Panc1 (cell line): ENCODE data around the gene TSHZ2. TPM values are rescaled to one million over a fixed set of nuclear protein-coding genes. Genes with fewer than 3 reads are reported as not detected.

Experiments used
- ATAC-seq: fragments of 200-7000 bp; cut with Tn5 transposase; 2 replicates; pipeline ENCODE4 v1.9.1; 2020; ENCODE audit warnings: mild to moderate bottlenecking, moderate library complexity
- BruUV-seq: library from RNA; stranded (reverse); fragments of 400-500 nt; replicated peaks from 2 replicates; lab custom pipeline; 2021; lab: Mats Ljungman, UMichigan
- CTCF ChIA-PET: fragments of 300-600 bp; sonication (Branson Sonifier 250); formaldehyde crosslinking; loops from one replicate; lab custom pipeline; 2022; ENCODE audit warnings: antibody characterized with exemption; lab: Charles Lee
- POLR2A ChIA-PET: fragments of 300-600 bp; sonication (Branson Sonifier 250); formaldehyde crosslinking; loops from one replicate; lab custom pipeline; 2022; ENCODE audit warnings: antibody characterized with exemption; lab: Charles Lee
- DNase-seq: peaks from one replicate; pipeline ENCODE4 v3.0.0-alpha.2; 2010; ENCODE audit warnings: low read depth, low spot score
- H3K27ac ChIP-seq: 2 replicates; pipeline ENCODE4 v1.5.1; 2011; ENCODE audit warnings: mild to moderate bottlenecking, low read length, inconsistent platforms
- H3K27me3 ChIP-seq: fragments of 200-500 bp; sonication (Bioruptor generic); 2 replicates; pipeline ENCODE4 v1.6.0; 2014; ENCODE audit warnings: low read length, inconsistent platforms; ENCODE audit not compliant: control insufficient read depth, insufficient read depth
- H3K36me3 ChIP-seq: fragments of 200-500 bp; sonication (Bioruptor generic); 2 replicates; pipeline ENCODE4 v1.5.1; 2014; ENCODE audit warnings: inconsistent platforms, mild to moderate bottlenecking, low read length, moderate library complexity; ENCODE audit not compliant: control insufficient read depth, insufficient read depth
- H3K4me1 ChIP-seq: 2 replicates; pipeline ENCODE4 v1.5.1; 2011; ENCODE audit warnings: inconsistent platforms, mild to moderate bottlenecking, low read length, moderate library complexity; ENCODE audit not compliant: control insufficient read depth, insufficient read depth
- H3K4me3 ChIP-seq, 2 experiments: 2 replicates each; pipeline ENCODE4 v1.5.1; 2011 to 2012; ENCODE audit warnings: low read depth in 2 of 2, low read length in 2 of 2, mild to moderate bottlenecking in 2 of 2, inconsistent platforms in 1 of 2, moderate library complexity in 1 of 2
- H3K9me3 ChIP-seq: fragments of 200-500 bp; sonication (Bioruptor generic); 2 replicates; pipeline ENCODE4 v1.5.1; 2014; ENCODE audit warnings: low read depth, mild to moderate bottlenecking, inconsistent platforms, low read length, moderate library complexity; ENCODE audit not compliant: control insufficient read depth, insufficient read depth
- POLR2AphosphoS5 ChIP-seq: IDR thresholded peaks from 2 replicates; pipeline ENCODE4 v1.6.1; 2012; ENCODE audit warnings: mild to moderate bottlenecking, low read depth, low read length, moderate library complexity
- SIN3A ChIP-seq: IDR thresholded peaks from 2 replicates; pipeline ENCODE4 v1.6.1; 2012; ENCODE audit warnings: low read depth, mild to moderate bottlenecking, low read length, moderate library complexity, borderline replicate concordance; ENCODE audit not compliant: insufficient read depth
- TCF7L2 ChIP-seq: IDR thresholded peaks from 2 replicates; pipeline ENCODE4 v1.6.1; 2011; ENCODE audit warnings: mild to moderate bottlenecking, low read depth, low read length, inconsistent platforms
- in situ Hi-C: cut with HindIII; loops from 2 replicates; pipeline ENCODE4 v1.10.0; 2016; ENCODE audit warnings: low sequenced_read_pairs, low pct_unique_long_range_greater_than_20kb
- intact Hi-C: fragments of 100-400 bp; cut with micrococcal nuclease; formaldehyde crosslinking; loops from one replicate; pipeline ENCODE4 v1.10.0; 2022; ENCODE audit not compliant: unreplicated experiment
- total RNA-seq: library from RNA; stranded (reverse); gene quantifications from one replicate; pipeline ENCODE4 v1.2.1, GENCODE V29; 2021; ENCODE audit not compliant: unreplicated experiment
- TF ChIP-seq, protein P1 (sequence below), 2 experiments: IDR thresholded peaks; 2 replicates each; pipeline ENCODE4 v1.6.1; 2011 to 2012; ENCODE audit warnings: low read depth in 2 of 2, control low read depth in 1 of 2, low read length in 1 of 2, mild to moderate bottlenecking in 1 of 2, moderate library complexity in 1 of 2; ENCODE audit not compliant: insufficient read depth in 1 of 2
- TF ChIP-seq, protein P2 (sequence below): fragments of 450-650 bp; IDR thresholded peaks from 2 replicates; pipeline ENCODE4 v1.5.1; 2017; ENCODE audit warnings: mild to moderate bottlenecking

Gene TSHZ2
- total RNA-seq, 1 experiment from 2014 or later = 0.36 TPM

DNA sequence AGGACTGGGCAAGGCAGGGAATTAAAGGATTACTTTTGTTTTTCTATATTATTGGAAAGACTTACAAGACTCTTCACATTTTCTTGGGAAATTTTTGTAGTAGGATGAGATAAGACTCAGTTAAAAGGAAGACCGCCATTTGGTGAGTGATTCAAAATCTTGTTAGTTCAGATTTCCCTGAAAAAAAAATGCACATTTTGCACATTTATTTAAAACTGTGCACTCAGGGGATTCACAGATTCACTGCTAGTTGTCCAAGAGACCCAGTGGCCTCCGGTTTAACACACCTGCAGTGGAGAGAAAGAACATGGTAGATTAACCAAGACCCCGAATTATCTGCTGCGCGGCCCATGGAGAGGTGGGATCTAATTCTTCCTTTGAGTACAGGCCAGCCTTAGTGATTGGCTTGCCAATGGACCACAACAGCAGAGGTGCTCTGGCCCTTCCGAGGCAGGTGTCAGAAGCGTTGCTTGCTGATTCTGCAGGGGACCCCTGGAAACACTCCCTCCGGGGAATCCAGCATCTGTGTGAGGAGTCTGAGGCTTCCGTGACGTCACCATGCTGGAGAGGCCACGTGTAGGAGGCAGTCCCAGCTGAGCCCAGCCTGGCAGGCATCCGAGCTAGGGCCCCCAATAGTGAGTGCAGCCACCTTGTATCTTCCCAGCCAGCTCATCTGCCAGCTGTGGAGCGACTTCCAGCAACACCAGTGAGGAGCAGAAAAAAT is 552.6 kb downstream of the TSHZ2 start:
- 0 out of 2 replicates have a peak, but pooled peaks cover 3% of the 10 kb centered on the region for H3K4me1 ChIP-seq
- in situ Hi-C loops (no loop called here), intact Hi-C loops (no loop called here)
- H3K4me3 ChIP-seq = no peak overlapping the region
- ATAC-seq = no peak
- BruUV-seq = no TSS peak
- H3K9me3 ChIP-seq = no peaks in the 10 kb centered on the region
- POLR2A ChIA-PET = no interaction called here
- H3K36me3 ChIP-seq = no peaks in the 10 kb centered on the region
- no peak overlapping the region for H3K27ac ChIP-seq
- CTCF ChIA-PET = no interaction called here
- no peaks in the 10 kb centered on the region for H3K27me3 ChIP-seq
- no peak for DNase-seq
- TF ChIP-seq SIN3A (no peak), TCF7L2 (no peak), POLR2AphosphoS5 (no peak)
- TF ChIP-seq, protein P1, sequence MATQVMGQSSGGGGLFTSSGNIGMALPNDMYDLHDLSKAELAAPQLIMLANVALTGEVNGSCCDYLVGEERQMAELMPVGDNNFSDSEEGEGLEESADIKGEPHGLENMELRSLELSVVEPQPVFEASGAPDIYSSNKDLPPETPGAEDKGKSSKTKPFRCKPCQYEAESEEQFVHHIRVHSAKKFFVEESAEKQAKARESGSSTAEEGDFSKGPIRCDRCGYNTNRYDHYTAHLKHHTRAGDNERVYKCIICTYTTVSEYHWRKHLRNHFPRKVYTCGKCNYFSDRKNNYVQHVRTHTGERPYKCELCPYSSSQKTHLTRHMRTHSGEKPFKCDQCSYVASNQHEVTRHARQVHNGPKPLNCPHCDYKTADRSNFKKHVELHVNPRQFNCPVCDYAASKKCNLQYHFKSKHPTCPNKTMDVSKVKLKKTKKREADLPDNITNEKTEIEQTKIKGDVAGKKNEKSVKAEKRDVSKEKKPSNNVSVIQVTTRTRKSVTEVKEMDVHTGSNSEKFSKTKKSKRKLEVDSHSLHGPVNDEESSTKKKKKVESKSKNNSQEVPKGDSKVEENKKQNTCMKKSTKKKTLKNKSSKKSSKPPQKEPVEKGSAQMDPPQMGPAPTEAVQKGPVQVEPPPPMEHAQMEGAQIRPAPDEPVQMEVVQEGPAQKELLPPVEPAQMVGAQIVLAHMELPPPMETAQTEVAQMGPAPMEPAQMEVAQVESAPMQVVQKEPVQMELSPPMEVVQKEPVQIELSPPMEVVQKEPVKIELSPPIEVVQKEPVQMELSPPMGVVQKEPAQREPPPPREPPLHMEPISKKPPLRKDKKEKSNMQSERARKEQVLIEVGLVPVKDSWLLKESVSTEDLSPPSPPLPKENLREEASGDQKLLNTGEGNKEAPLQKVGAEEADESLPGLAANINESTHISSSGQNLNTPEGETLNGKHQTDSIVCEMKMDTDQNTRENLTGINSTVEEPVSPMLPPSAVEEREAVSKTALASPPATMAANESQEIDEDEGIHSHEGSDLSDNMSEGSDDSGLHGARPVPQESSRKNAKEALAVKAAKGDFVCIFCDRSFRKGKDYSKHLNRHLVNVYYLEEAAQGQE (IDR thresholded peaks at IDR 0.05; ENCODE audit: insufficient read depth in 1 of 2, low read depth in 2 of 2, low read length in 1 of 2) = no peak
- TF ChIP-seq, protein P2, sequence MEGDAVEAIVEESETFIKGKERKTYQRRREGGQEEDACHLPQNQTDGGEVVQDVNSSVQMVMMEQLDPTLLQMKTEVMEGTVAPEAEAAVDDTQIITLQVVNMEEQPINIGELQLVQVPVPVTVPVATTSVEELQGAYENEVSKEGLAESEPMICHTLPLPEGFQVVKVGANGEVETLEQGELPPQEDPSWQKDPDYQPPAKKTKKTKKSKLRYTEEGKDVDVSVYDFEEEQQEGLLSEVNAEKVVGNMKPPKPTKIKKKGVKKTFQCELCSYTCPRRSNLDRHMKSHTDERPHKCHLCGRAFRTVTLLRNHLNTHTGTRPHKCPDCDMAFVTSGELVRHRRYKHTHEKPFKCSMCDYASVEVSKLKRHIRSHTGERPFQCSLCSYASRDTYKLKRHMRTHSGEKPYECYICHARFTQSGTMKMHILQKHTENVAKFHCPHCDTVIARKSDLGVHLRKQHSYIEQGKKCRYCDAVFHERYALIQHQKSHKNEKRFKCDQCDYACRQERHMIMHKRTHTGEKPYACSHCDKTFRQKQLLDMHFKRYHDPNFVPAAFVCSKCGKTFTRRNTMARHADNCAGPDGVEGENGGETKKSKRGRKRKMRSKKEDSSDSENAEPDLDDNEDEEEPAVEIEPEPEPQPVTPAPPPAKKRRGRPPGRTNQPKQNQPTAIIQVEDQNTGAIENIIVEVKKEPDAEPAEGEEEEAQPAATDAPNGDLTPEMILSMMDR = no peak

DNA sequence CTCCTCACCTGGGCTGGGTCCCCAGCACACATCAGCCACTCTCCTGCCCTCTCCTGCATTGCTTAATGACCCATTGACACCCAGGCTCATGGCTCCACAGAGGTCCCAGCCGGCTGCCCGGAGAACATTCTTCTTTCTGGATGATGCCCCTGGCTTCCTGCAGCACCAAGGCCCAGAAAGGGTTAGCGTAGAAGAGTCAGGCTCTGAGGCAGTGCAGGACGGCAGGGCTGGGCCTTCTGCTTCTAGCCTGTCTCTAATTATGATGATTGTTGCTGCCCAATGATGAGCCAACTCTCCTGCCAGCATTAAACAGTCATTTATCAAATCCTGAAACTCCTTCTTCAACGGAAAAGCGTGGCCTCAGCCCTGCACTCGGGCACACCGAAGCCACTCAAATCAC is 555.0 kb downstream of the TSHZ2 start:
- TF ChIP-seq, protein P2 = no peak
- TF ChIP-seq, protein P1 (IDR thresholded peaks at IDR 0.05; ENCODE audit: insufficient read depth in 1 of 2, low read depth in 2 of 2, low read length in 1 of 2) = no peak
- TF ChIP-seq POLR2AphosphoS5 (no peak), TCF7L2 (no peak), SIN3A (no peak)
- DNase-seq (no peak), ATAC-seq (peak; percentile 49; the same call in 1 of the 2 replicates)
- intact Hi-C loops = no loop called here
- in situ Hi-C loops = no loop called here
- Histone ChIP-seq H3K4me1 (no peaks in the 10 kb centered on the region), H3K27ac (no peak overlapping the region), H3K4me3 (no peak overlapping the region), H3K9me3 (no peaks in the 10 kb centered on the region), H3K27me3 (no peaks in the 10 kb centered on the region), H3K36me3 (no peaks in the 10 kb centered on the region)
- POLR2A ChIA-PET = no interaction called here
- BruUV-seq = no TSS peak
- CTCF ChIA-PET = no interaction called here
